GM19035 (cell line): ENCODE data around the gene ORC6.

ENCODE experiments used
- ATAC-seq: cut with Tn5 transposase; IDR thresholded peaks from one replicate; pipeline ENCODE4 v1.9.1; 2021; ENCODE audit not compliant: unreplicated experiment

The ORC6 gene

DNA sequence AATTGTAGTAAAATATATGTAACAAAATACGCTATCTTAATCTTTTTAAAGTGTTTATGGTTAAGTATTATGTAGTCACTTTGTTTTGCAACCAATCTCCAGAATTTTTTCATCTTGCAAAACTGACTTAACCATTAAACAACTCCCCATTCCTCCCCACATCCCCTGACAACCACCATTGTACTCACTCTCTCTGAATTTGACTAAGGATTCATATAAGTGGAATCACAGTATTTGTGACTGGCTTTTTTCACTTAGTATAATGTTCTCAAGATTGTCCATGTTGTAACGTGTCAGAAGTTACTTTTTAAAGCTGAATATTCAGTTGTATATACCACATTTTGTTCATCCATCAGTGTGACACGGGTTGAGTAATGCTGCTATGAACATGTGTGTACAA lies 10.6 kb downstream of the ORC6 start:
- no peak for ATAC-seq

DNA sequence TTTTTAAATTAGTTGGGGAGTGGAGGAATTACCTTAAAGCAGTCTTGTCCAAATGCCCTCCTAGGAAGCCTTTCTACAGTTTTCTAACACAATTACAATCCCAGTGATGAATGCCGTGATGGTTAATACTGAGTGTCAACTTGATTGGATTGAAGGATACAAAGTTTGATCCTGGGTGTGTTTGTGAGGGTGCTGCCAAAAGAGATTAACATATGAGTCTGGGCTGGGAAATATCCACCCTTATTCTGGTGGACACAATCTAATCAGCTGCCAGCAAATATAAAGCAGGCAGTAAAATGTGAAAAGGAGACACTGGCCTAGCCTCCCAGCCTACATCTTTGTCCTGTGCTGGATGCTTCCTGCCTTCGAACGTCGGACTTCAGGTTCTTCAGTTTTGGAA lies 12.2 kb downstream of the ORC6 start:
- ATAC-seq = no peak

DNA sequence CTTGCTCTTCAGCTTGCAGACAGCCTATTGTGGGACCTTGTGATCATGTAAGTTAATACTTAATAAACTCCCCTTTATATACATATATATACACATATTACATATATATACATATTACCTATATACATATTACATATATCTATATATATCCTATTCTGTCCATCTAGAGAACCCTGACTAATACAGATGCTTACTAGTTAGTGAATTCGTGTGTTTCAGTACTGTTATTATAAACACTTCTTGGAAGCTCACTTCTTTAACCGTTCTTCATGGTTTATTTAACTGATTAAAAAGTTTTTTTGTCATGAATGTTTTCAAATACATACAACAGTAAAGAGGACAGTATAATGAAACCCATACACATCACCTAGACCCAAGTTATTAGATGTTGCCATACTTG lies 12.6 kb downstream of the ORC6 start:
- no peak for ATAC-seq

GRCh38 chr16:46706642-46707041 lies 17.2 kb downstream of the ORC6 start:
- ATAC-seq = no peak

DNA sequence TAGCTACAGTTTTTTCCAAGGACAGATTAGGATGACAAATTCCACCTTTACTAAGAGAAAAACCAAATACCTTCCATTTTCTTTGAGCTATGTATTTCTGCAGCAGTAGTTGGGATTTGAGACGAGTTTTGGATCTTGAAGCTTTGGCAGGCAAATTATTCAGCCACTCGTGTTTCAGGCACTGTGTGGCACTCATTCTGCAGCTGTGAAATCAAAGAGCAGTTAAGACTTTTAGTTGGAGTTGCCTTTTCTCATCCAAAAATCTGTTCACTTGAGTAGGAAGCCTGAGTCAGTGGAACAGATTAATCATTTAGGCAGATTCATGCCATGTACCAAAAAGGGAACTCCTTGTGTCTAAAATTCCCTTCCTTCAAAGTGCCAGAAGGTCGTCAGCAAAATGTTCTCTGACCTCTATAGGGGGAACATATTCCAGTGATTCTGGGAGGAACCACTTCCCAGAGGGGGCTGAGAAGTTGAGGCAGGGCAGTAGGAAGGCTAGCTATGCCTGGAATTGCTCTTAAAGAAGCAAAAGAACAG lies 20.1 kb downstream of the ORC6 start:
- ATAC-seq = no peak

DNA sequence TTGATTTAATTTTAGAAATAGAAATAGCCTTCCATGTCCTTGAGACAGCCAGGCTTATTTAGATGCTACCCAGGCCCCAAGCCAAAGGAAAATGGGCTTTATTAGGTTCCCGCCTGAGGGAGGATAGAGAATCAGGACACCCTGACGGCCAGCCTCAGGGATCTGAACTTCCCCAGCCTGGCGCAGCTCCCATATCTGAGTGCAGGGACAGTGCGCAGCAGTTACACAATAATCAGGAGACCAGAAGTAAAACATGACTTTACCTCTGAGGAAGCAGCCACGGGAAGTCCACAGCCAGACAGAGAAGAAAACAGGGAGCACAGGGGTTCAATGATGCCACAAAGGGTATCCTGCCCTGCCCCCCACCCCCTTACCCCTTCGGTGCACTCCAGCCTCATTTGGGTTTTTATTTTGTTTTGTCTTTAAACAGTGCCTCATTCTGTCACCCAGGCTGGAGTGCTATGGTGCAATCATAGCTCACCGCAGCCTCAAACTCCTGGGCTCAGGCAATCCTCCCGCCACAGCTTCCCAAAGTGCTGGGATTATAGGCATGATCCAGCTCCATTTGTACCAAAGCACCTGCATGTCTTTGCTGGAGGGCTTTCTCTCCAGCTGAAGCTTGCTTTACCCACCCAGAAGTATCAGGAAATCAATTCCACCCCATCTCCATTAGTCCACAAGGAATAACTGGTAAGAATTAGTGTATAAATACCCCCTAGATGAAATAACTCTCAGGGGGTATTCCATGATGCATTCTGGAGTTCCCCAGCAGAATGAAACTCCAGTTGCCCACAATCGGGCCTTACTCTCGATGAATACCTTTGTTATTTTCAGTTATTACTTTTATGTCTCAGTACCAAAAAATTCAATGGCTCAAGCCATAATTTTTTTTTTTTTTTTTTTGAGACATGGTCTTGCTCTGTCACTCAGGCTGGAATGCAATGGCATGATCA lies 21.9 kb downstream of the ORC6 start:
- ATAC-seq = no peak

- no peak for ATAC-seq
Observed at GRCh38 chr16:46712911-46713310, 23.5 kb downstream of the ORC6 start.

GRCh38 chr16:46713634-46714033 lies 24.2 kb downstream of the ORC6 start:
- no peak for ATAC-seq

- ATAC-seq = no peak
Observed at GRCh38 chr16:46714797-46715591, 25.5 kb downstream of the ORC6 start.

DNA sequence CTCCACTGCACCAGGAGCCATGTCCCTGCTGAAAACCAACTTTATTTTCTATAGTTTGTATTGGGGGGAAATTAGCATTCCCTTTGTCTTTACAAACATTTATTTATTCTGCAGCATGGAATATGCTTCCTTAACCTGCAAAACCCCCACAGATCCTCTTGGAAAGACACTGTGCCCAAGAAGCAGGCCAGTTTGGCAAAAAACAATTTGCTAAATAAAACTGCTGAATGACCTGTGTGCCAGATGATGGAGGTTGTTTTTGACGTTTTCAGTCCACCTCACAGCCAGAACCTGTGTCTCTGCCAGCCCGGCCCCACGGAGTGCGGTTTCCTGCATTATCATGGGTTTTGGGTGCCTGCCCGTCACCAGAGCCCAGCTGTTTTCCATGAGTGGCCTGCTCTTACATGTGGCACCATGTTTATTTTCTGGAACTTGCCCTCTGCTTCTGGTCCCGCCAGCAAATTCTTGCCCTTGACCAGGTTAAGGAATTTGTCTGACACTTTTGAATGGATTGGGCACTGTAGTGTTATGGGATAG lies 26.4 kb downstream of the ORC6 start:
- no peak for ATAC-seq

GRCh38 chr16:46717692-46718091 lies 28.2 kb downstream of the ORC6 start:
- ATAC-seq = no peak

DNA sequence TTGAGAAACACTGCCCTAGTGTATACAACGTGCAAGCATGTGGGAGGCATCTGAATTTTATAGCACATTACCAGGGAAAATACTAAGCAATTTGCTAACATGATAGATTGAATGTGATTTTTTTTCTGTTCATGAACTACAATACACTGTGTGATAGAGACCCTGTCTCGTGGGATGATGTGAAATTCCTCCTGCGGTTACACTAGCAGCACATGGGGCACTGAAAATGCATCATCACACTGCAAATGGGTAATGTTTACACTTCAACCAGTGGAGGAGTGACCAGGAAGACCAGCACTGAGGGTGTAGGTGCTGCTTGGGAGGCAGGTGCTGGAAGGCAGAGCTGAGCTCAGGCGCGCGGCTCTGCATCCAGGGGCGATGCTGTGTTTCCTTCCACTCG lies 28.8 kb downstream of the ORC6 start:
- no peak for ATAC-seq

GRCh38 chr16:46719528-46719927 lies 30.1 kb downstream of the ORC6 start:
- no peak for ATAC-seq

GRCh38 chr16:46720619-46721018 lies 31.2 kb downstream of the ORC6 start:
- ATAC-seq = no peak

GRCh38 chr16:46721885-46722284 lies 32.4 kb downstream of the ORC6 start:
- ATAC-seq = no peak

GRCh38 chr16:46727184-46727583 lies 37.7 kb downstream of the ORC6 start:
- ATAC-seq = no peak

DNA sequence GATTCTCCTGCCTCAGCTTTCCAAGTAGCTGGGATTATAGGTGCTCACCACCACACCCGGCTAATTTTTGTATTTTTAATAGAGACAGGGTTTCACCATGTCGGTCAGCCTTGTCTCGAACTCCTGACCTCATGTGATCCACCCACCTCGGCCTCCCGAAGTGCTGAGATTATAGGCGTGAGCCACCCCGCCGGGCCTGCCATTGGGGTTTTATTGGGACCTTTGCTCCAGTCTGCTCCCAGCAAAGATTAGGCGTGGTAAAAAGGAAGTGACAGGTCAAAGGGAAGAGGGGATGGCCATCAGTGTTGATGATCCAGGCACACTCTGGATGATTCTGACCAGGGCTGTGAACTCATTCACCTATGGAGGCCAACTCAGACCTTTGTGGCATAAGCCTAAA lies 38.2 kb downstream of the ORC6 start:
- no peak for ATAC-seq

DNA sequence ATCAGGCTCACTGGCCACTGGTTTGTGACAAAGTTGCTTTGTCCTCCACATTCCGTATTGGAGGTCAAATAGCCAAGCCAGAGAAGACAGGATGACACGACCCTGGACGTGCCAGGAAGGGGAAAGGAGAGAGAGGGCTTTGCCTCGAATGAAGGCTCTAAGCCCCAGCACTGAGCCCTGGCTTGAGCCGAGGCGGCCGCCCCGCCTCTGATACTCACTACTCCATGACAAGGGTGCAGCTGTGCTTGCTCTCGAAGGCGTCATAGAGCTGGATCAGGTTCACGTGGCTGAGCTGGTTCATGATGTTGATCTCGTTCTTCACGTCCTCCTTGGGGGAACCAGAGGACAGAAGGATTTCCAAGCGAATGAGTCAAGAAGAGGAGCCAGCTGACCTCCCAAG lies 39.3 kb downstream of the ORC6 start:
- ATAC-seq = no peak

- no peak for ATAC-seq
Observed at GRCh38 chr16:46729326-46729995, 40.0 kb downstream of the ORC6 start.

DNA sequence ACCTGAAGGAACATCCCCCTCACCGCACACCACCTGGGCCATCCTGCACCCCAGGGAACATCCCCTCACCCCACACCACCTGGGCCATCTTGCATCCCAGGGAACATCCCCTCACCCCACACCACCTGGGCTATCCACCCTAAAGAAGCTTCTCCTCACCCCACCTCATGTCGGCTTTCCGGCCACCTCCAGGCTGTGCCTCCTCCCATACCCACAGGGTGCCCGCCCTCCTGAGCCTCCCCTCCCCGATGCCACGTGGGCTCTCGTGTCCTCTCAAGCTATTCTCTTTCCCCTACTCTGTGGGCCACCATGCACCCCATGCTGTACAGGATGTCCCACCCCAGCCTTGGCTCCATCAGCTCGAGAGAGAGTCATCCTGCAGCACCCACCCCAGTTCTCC lies 40.7 kb downstream of the ORC6 start:
- no peak for ATAC-seq
